K562 (cell line): Measurements from ENCODE around the gene IKZF4. TPM values are rescaled to one million over a fixed set of nuclear protein-coding genes. Genes with fewer than 3 reads are reported as not detected.

Experiments
- CCAR2 ChIP-seq: fragments of 200-400 bp; formaldehyde crosslinking; IDR thresholded peaks from 2 replicates; pipeline ENCODE4 v1.6.1; 2017; ENCODE audit warnings: mild to moderate bottlenecking, low read depth, low read length
- CSDE1 ChIP-seq, 2 experiments: fragments of 450-650 bp; IDR thresholded peaks; 2 replicates each; pipeline ENCODE4 v1.6.1; 2016; ENCODE audit warnings: mild to moderate bottlenecking in 1 of 2
- ERF ChIP-seq: fragments of 450-650 bp; formaldehyde crosslinking; IDR thresholded peaks from 2 replicates; pipeline ENCODE4 v1.4.0; 2020; ENCODE audit warnings: mild to moderate bottlenecking, mixed read lengths
- GATAD2B ChIP-seq: fragments of 450-650 bp; IDR thresholded peaks from 2 replicates; pipeline ENCODE4 v1.6.1; 2017; ENCODE audit warnings: mild to moderate bottlenecking, borderline replicate concordance
- HDAC6 ChIP-seq: IDR thresholded peaks from 2 replicates; pipeline ENCODE4 v1.6.1; 2012; ENCODE audit warnings: low read depth, mild to moderate bottlenecking, control low read depth, inconsistent platforms, low read length, moderate library complexity
- HIVEP1 ChIP-seq: fragments of 250-450 bp; sonication (Bioruptor Pico); IDR thresholded peaks from 2 replicates; pipeline ENCODE4 v1.4.0; 2020; ENCODE audit warnings: mild to moderate bottlenecking
- JUN ChIP-seq, 2 experiments: sonication (generic) in 1 of 2; formaldehyde crosslinking in 1 of 2; IDR thresholded peaks; 2 replicates each; pipeline versions ENCODE4 v1.6.1 to v1.8.0; 2012 to 2022; ENCODE audit warnings: borderline replicate concordance in 2 of 2, mild to moderate bottlenecking in 2 of 2, improper control_type of control experiment in 1 of 2, low read depth in 1 of 2, low read length in 1 of 2, missing genetic modification reagents in 1 of 2
- KAT7 ChIP-seq: sonication (generic); formaldehyde crosslinking; IDR thresholded peaks from 2 replicates; pipeline ENCODE4 v1.8.0; 2022; ENCODE audit warnings: missing genetic modification reagents, mild to moderate bottlenecking, borderline replicate concordance
- MYC ChIP-seq, 2 experiments: fragments of 250-450 bp in 1 of 2; sonication (Bioruptor Pico) in 1 of 2; IDR thresholded peaks; 2 replicates each; pipeline versions ENCODE4 v1.5.1 to v1.6.1; 2012 to 2021; ENCODE audit warnings: low read depth in 2 of 2, borderline replicate concordance in 1 of 2, improper control_type of control experiment in 1 of 2, low read length in 1 of 2, mild to moderate bottlenecking in 1 of 2, moderate library complexity in 1 of 2
- NCOA4 ChIP-seq: fragments of 450-650 bp; IDR thresholded peaks from 2 replicates; pipeline ENCODE4 v1.6.1; 2018; ENCODE audit warnings: mild to moderate bottlenecking; ENCODE audit not compliant: partially characterized antibody
- OTX1 ChIP-seq: fragments of 450-650 bp; formaldehyde crosslinking; IDR thresholded peaks from 2 replicates; pipeline ENCODE4 v1.4.0; 2022; ENCODE audit warnings: mild to moderate bottlenecking
- POLR2AphosphoS5 ChIP-seq: IDR thresholded peaks from 2 replicates; pipeline ENCODE4 v1.6.1; 2011; ENCODE audit warnings: mild to moderate bottlenecking, low read depth, low read length, moderate library complexity; ENCODE audit not compliant: control insufficient read depth, insufficient read depth
- POLR2G ChIP-seq: fragments of 200-400 bp; formaldehyde crosslinking; IDR thresholded peaks from 2 replicates; pipeline ENCODE4 v1.6.1; 2017; ENCODE audit warnings: low read depth, mild to moderate bottlenecking, antibody characterized with exemption, low read length, moderate library complexity
- PRPF4 ChIP-seq: fragments of 200-400 bp; formaldehyde crosslinking; IDR thresholded peaks from one replicate; pipeline ENCODE4 v1.6.1; 2017; ENCODE audit warnings: low read length, low read depth, mild to moderate bottlenecking; ENCODE audit not compliant: insufficient read depth, poor library complexity, severe bottlenecking
- RB1 ChIP-seq: fragments of 450-650 bp; IDR thresholded peaks from 2 replicates; pipeline ENCODE4 v1.6.1; 2017; ENCODE audit warnings: low read depth, mild to moderate bottlenecking
- SAFB2 ChIP-seq: fragments of 200-400 bp; formaldehyde crosslinking; IDR thresholded peaks from 2 replicates; pipeline ENCODE4 v1.6.1; 2018; ENCODE audit warnings: borderline replicate concordance, low read length, low read depth, moderate library complexity; ENCODE audit not compliant: severe bottlenecking
- SP2 ChIP-seq: IDR thresholded peaks from 2 replicates; pipeline ENCODE4 v1.6.1; 2011; ENCODE audit warnings: mild to moderate bottlenecking, low read depth, low read length, moderate library complexity; ENCODE audit not compliant: poor library complexity, severe bottlenecking; ENCODE audit errors: extremely low read depth
- XRCC3 ChIP-seq: fragments of 450-650 bp; IDR thresholded peaks from 2 replicates; pipeline ENCODE4 v1.6.1; 2017; ENCODE audit warnings: mild to moderate bottlenecking, moderate library complexity
- ZNF324 ChIP-seq: fragments of 250-450 bp; sonication (Bioruptor Pico); IDR thresholded peaks from 2 replicates; pipeline ENCODE4 v1.4.0; 2020; ENCODE audit warnings: mild to moderate bottlenecking
- polyA plus RNA-seq, 8 experiments: library from polyadenylated mRNA; depleted of rRNA in 4 of 8; stranded (reverse) in 5 of 8; unstranded in 3 of 8; fragments of >200 nt; fragmentation: Nextera tagmentation in 2 of 8; fragmentation: Illumina TruSeq in 1 of 8; extraction: Ambion mirVana in 2 of 8; extraction: Trizol in 1 of 8; gene quantifications; 2 replicates each; pipeline versions ENCODE4 v1.2.1 to v1.2.3, GENCODE V29; 2011 to 2014; ENCODE audit warnings: inconsistent platforms in 1 of 8, missing spikeins in 1 of 8
- total RNA-seq, 7 experiments: library from RNA; depleted of rRNA in 6 of 7; stranded (reverse); fragments of >200 nt in 6 of 7; fragmentation: Illumina TruSeq in 2 of 7; extraction: Trizol in 2 of 7; gene quantifications; 2 replicates each; pipeline versions ENCODE4 v1.2.1 to v1.2.3, GENCODE V29; 2011 to 2021; ENCODE audit warnings: low replicate concordance in 1 of 7
- TF ChIP-seq, protein P1 (sequence below): sonication (generic); formaldehyde crosslinking; IDR thresholded peaks from 2 replicates; pipeline ENCODE4 v1.8.1; 2023; ENCODE audit warnings: mild to moderate bottlenecking, missing genetic modification reagents
- TF ChIP-seq, protein P2 (sequence below): fragments of 250-450 bp; sonication (Bioruptor Pico); IDR thresholded peaks from 2 replicates; pipeline ENCODE4 v1.4.0; 2020
- TF ChIP-seq, protein P3 (sequence below): sonication (generic); formaldehyde crosslinking; IDR thresholded peaks from 2 replicates; pipeline ENCODE4 v1.8.1; 2023; ENCODE audit warnings: mild to moderate bottlenecking, missing genetic modification reagents

IKZF4 gene
- total and polyA plus RNA-seq, 9 of the 15 experiments (the other 6 are each of a cell fraction or from before 2014, with no cell fraction given) = 1.9 to 16.3 (median 3.6) TPM

DNA sequence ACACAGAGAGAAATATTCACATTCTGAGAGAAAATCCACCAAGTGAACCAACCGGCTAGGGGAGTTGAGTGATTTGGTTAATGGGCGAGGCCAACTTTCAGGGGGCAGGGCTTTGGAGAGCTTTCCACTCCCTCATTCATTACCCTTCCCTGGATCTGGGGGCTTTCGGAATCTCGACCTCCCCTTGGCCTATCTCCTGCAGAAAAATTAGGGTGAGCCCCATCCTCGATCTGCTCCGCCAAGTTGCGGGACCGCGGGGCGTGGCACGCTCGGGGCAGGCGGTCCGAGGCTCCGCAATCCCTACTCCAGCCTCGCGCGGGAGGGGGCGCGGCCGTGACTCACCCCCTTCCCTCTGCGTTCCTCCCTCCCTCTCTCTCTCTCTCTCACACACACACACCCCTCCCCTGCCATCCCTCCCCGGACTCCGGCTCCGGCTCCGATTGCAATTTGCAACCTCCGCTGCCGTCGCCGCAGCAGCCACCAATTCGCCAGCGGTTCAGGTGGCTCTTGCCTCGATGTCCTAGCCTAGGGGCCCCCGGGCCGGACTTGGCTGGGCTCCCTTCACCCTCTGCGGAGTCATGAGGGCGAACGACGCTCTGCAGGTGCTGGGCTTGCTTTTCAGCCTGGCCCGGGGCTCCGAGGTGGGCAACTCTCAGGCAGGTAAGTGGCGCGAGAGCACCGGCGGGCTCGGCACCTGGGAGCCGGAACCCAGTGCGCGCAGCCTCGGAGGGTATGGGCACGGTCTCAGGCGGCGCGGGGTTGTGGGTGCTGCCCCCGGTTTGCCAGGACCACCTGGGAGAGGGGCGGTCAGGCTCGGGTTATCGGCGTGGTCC is 59.1 kb downstream of the IKZF4 start, which contains the start of gene ERBB3 (continued):
- TF ChIP-seq, protein P1, sequence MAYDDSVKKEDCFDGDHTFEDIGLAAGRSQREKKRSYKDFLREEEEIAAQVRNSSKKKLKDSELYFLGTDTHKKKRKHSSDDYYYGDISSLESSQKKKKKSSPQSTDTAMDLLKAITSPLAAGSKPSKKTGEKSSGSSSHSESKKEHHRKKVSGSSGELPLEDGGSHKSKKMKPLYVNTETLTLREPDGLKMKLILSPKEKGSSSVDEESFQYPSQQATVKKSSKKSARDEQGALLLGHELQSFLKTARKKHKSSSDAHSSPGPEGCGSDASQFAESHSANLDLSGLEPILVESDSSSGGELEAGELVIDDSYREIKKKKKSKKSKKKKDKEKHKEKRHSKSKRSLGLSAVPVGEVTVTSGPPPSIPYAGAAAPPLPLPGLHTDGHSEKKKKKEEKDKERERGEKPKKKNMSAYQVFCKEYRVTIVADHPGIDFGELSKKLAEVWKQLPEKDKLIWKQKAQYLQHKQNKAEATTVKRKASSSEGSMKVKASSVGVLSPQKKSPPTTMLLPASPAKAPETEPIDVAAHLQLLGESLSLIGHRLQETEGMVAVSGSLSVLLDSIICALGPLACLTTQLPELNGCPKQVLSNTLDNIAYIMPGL = no peak; the same call in 1 of the 2 replicates
- TF ChIP-seq MYC (IDR thresholded peaks at IDR 0.05; ENCODE audit: low read depth, low read length) = peak; percentile 56; the same call in 1 of the 2 replicates
- TF ChIP-seq MYC (CRISPR knock-in tag; IDR thresholded peaks at IDR 0.05; ENCODE audit: borderline replicate concordance, low read depth) = no peak
- TF ChIP-seq POLR2G = peak; percentile 79
- TF ChIP-seq SP2 = no peak
- no peak for TF ChIP-seq HIVEP1 (CRISPR knock-in tag)
- TF ChIP-seq, protein P2, sequence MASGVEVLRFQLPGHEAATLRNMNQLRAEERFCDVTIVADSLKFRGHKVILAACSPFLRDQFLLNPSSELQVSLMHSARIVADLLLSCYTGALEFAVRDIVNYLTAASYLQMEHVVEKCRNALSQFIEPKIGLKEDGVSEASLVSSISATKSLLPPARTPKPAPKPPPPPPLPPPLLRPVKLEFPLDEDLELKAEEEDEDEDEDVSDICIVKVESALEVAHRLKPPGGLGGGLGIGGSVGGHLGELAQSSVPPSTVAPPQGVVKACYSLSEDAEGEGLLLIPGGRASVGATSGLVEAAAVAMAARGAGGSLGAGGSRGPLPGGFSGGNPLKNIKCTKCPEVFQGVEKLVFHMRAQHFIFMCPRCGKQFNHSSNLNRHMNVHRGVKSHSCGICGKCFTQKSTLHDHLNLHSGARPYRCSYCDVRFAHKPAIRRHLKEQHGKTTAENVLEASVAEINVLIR (CRISPR knock-in tag) = no peak
- TF ChIP-seq RB1 = 0 out of 2 replicates have a peak, but pooled peaks have one; percentile 9
- TF ChIP-seq HDAC6 = no peak
- no peak for TF ChIP-seq POLR2AphosphoS5
- TF ChIP-seq OTX1 = no peak
- TF ChIP-seq GATAD2B = no peak
- no peak; the same call in 1 of the 2 replicates for TF ChIP-seq ZNF324 (CRISPR knock-in tag)
- peak; percentile 86 for TF ChIP-seq JUN (IDR thresholded peaks at IDR 0.05; ENCODE audit: borderline replicate concordance, low read depth, low read length)
- peak; percentile 89 for TF ChIP-seq JUN (CRISPR knock-in tag; IDR thresholded peaks at IDR 0.05; ENCODE audit: borderline replicate concordance)
- TF ChIP-seq NCOA4 = no peak
- TF ChIP-seq ERF = no peak
- TF ChIP-seq KAT7 (CRISPR knock-in tag) = peak; percentile 73; the same call in 1 of the 2 replicates
- no peak for TF ChIP-seq XRCC3
- TF ChIP-seq CSDE1 (IDR thresholded peaks at IDR 0.05) = no peak
- no peak for TF ChIP-seq CCAR2
- TF ChIP-seq, protein P3, sequence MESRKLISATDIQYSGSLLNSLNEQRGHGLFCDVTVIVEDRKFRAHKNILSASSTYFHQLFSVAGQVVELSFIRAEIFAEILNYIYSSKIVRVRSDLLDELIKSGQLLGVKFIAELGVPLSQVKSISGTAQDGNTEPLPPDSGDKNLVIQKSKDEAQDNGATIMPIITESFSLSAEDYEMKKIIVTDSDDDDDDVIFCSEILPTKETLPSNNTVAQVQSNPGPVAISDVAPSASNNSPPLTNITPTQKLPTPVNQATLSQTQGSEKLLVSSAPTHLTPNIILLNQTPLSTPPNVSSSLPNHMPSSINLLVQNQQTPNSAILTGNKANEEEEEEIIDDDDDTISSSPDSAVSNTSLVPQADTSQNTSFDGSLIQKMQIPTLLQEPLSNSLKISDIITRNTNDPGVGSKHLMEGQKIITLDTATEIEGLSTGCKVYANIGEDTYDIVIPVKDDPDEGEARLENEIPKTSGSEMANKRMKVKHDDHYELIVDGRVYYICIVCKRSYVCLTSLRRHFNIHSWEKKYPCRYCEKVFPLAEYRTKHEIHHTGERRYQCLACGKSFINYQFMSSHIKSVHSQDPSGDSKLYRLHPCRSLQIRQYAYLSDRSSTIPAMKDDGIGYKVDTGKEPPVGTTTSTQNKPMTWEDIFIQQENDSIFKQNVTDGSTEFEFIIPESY (CRISPR knock-in tag) = peak; percentile 74
- no peak for TF ChIP-seq SAFB2
- no peak for TF ChIP-seq PRPF4
